SK-N-MC (cell line): ENCODE measurements around the gene SMCO3.

Source experiments
- DNase-seq: peaks from one replicate; pipeline ENCODE4 v3.0.0-alpha.2; 2011; ENCODE audit warnings: low read depth, low spot score
- H3K27ac ChIP-seq: fragments of 200-600 bp; sonication (generic); 2 replicates; pipeline ENCODE4 v1.5.1; 2016; ENCODE audit warnings: mixed run types
- H3K36me3 ChIP-seq: fragments of 200-600 bp; sonication (generic); 2 replicates; pipeline ENCODE4 v1.6.1; 2017; ENCODE audit warnings: antibody characterized with exemption, low read length, mixed read lengths; ENCODE audit not compliant: insufficient read depth
- H3K4me3 ChIP-seq: fragments of 200-600 bp; sonication (generic); 2 replicates; pipeline ENCODE4 v1.5.1; 2016
- H3K9ac ChIP-seq: fragments of 200-600 bp; sonication (generic); 2 replicates; pipeline ENCODE4 v1.8.0; 2017; ENCODE audit warnings: mixed run types, mixed read lengths; ENCODE audit not compliant: insufficient read length
- H3K9me3 ChIP-seq: fragments of 200-600 bp; sonication (generic); 2 replicates; pipeline ENCODE4 v1.6.1; 2017; ENCODE audit warnings: low read depth, mild to moderate bottlenecking, antibody characterized with exemption, low read length, moderate library complexity, mixed read lengths
- EZH2 ChIP-seq: fragments of 200-600 bp; sonication (generic); IDR thresholded peaks from one replicate; pipeline ENCODE4 v1.6.1; 2017; ENCODE audit warnings: antibody characterized with exemption
- FOXP2 ChIP-seq: optimal IDR thresholded peaks from 2 replicates; pipeline ENCODE3; 2011; ENCODE audit warnings: mild to moderate bottlenecking, moderate library complexity; ENCODE audit not compliant: insufficient read depth; ENCODE audit errors: extremely low read length, control extremely low read depth
- POLR2AphosphoS5 ChIP-seq: IDR thresholded peaks from 2 replicates; pipeline ENCODE4 v1.6.1; 2012; ENCODE audit warnings: mild to moderate bottlenecking, low read depth, low read length, borderline replicate concordance

SMCO3 gene

DNA sequence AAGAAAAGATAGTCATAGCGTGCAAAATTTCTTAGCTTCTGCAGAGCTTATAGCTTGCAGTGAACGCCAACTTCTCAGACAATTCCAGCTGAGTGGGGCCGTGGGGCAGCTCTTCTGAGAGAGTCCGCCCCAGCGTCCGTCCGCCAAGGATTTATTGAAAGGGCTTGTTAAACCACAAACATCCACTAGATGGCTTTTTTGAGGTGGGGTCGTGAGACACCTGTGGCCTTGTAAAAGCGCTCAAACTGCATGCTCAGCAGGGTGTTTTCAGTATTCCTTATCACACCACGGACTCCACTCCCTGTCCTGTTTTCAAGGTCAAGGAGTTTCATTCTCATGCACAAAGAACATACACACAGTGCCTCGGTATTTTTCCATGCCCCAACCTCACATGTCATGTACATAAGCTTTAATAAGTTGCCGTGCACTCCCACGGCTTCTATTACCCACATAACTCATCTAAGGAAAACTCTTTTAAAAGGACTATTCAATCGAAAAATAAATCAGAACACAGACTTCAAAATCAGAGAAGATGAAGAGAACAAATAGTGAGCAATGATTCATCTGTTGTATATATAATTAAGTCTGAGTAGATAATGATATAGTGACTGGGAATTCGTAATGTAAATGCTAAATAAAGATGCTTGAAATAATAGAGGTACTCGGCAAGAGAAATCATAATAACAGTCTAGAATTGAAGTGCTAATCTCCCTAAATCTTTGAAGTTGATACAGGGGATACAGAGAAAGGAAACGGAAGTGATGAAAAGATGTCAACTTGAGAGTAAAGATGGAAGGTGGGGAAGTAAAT lies 57.4 kb downstream of the SMCO3 start:
- no peak overlapping the region for H3K4me3 ChIP-seq
- H3K36me3 ChIP-seq, result no peaks in the 10 kb centered on the region
- H3K9me3 ChIP-seq, result no peaks in the 10 kb centered on the region
- H3K9ac ChIP-seq, result no peak overlapping the region
- no peak for TF ChIP-seq POLR2AphosphoS5
- TF ChIP-seq FOXP2, result no peak
- no peak for TF ChIP-seq EZH2
- DNase-seq, result no peak
- no peak overlapping the region for H3K27ac ChIP-seq
